Cardiac septum (tissue), 1 donor: Measurements from ENCODE around the gene MACROH2A2. TPM values are rescaled to one million over a fixed set of nuclear protein-coding genes. Genes with fewer than 3 reads are reported as not detected.

ENCODE experiments used
- DNase-seq: peaks from one replicate; pipeline ENCODE4 v3.0.0-alpha.2; 2020; ENCODE audit warnings: low spot score
- intact Hi-C: fragments of 100-400 bp; cut with DNase I; formaldehyde crosslinking; loops from one replicate; pipeline ENCODE4 v1.14.0; 2022
- total RNA-seq: library from RNA; stranded (reverse); fragmentation: NEBNext Ultra II Directional; extraction: Animal tissue kit (Norgen Biotek cat#: 25700); gene quantifications from one replicate; pipeline ENCODE4 v1.2.1, GENCODE V29; 2021
- donor health status: DM: no; HTN: no; CAD: no.

The MACROH2A2 gene
- total RNA-seq, 1 donor from 2014 or later, result 15.3 TPM

DNA sequence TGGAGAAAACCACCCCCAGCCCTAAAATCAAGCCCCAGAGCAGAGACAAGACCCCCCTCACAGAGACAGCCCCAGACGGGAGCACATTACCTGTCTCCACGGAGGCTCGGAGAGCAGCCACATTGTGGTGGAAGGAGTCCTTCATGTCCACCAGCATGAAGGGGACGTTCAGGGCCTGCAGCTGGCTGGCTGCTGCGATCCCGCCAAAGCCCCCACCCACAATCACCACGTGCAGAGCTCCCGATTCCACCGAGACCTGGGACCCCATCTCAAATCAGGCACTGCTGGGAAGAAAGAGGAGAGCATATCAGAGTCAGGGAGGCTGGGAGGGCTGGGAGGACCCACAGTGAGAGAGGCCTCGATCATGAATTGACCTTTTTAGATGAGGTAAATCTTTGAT, 71.2 kb downstream of the MACROH2A2 start:
- intact Hi-C loops, result no loop called here

DNA sequence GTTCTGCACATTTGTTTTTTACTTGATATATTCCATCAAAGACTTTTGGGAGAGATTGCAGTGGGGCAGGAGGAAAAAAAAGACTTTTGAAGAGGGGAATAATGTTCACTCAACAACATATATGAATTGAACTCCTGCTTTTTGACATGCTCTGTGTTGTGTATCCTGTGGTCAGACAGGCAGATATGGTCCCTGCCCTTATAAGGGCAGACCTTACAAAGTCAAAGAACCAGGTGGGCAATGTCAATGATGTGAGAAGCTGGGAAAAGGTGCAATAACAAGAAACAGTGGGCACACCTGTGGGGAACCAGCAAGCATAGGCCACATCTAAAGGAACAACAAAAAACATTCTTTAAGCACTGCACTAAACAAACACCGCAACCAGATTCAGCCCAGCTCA, 71.8 kb downstream of the MACROH2A2 start:
- intact Hi-C loops, result no loop called here

More for the DNA sequence above, 71.2 kb downstream of the MACROH2A2 start:
- DNase-seq, result no peak

DNA sequence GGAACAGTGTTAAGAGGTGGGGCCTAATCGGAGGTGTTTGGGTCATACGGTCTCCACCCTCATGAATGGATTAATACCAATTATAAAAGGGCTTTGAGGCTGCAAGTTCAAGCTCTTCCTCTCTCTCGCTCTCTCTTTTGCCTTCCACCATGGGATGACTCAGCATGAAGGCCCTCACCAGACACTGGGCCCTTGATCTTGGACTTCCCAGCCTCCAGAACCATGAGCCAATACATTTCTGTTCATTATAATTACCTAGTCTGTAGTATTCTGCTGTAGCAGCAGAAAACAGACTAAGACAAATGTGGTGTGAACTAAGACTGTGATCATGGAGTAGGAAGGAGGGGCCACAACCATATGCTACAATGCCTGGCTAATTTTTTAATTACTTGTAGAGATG, 72.3 kb downstream of the MACROH2A2 start:
- intact Hi-C loops, result no loop called here
- no peak for DNase-seq

More for the DNA sequence above, 71.8 kb downstream of the MACROH2A2 start:
- DNase-seq, result no peak

DNA sequence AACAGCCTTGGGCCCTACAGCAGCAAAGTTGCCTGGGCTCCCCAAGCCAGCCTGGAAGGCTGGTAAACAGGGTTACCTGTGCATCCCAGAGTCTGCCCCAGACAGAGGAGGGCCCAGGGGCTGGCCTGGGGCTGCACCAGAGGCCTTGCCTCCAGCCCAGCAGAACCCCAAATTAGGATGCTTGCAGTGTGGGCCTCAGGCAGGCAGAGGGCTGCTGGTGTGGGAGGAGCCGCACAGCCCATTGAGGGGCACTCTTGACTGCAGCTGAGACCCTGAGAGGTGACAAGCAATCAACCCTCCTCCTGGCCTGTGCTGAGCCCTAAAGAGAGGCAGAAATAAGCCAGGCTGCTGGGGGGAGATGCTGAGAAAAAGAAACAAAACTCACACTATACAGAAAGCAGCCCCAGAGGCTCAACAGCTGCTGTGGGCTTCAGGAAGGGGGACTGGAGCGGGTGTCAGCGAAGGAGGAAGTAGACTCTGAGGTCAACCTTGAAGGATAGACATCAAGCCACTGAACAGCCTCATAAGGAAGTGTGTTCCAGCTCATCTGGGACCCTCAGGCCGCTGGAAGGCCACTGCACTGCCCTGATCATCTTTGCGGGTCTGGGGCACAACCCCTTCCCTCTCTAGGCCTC, 73.4 kb downstream of the MACROH2A2 start:
- no peak for DNase-seq
- intact Hi-C loops, result no loop called here

DNA sequence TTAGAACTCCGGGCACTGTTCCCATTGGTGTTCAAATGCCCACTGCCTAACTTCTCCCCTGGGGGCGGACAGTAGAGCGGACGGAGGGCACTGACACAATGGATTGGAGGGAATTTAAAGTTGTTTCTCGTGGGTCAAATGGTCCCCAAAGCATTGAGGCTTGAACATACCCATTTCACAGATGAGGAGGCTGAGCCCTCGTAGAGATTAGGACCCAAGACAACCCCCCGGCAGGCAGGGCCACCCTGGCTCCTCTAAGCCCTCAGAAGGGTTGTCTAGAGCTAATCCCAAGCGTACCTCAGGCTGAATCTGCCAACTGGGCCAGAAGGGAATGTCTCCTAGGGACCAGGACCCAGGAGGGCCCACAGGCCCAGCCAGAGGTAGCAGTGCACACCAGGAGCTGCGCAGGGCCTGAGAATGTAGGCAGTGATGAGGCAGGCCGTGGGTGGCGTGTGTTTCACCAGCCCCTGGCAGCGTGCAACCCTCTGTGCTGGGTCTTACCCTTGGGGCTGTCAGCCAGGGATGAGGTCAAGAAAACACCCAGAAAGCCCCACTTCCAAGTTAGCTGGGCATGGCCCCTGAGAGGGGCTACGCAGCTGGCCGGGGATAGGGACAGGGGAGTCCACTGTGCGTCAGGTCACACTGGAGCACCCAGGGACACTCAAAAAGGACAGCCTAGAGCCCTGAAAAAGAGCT, 74.2 kb downstream of the MACROH2A2 start:
- intact Hi-C loops, result no loop called here
- no peak for DNase-seq

DNA sequence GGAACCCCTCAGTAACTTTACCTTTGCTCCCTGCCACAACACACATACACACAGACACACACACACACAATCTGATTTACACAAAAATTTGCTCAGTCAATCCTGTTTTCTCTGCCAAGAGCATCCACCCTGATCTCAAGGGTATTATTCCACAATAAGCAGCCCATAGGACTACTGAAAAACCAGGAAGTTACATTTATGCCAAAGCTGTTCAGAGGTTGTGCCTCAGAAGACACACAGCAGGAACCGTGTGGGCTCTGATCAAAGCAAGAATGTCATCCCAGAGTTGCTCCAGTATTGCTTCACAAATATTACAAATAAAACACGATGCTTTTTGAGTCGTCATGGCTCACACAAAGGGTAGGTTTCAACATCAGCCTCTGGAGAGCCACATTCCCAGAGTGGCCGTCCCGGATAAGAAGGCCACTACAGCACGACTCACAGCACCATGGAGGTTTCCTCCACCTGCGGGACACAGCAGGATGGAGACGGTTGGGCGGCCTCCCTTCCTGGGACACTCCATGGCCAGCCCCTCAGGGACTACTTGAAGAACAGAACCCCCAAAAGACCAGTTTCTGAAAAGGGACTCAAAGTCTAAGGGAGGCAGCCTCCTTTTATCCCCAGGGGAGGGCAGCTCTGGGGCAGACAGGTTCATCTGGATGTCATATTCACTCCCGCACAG, 78.4 kb downstream of the MACROH2A2 start:
- intact Hi-C loops, result no loop called here
- peak; percentile 74 for DNase-seq

DNA sequence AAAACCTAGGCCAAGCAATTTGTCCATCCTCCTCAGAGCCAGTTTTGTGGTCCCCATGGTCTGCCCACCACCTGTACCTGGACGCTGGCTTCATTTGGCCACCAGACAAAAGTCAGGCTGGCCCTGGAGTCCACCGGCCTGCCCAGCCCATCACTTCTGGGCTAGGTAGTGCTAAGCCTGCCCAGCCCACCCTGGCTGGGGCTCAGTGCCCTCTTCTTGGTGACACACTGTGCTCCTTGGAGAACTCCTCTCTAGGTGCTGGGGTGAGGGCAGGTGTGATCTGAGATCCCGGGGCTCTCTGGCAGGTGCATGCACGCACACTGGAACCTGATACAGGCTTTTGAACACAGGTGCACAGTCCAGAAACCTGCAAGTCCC, 78.9 kb downstream of the MACROH2A2 start:
- DNase-seq, result no peak

DNA sequence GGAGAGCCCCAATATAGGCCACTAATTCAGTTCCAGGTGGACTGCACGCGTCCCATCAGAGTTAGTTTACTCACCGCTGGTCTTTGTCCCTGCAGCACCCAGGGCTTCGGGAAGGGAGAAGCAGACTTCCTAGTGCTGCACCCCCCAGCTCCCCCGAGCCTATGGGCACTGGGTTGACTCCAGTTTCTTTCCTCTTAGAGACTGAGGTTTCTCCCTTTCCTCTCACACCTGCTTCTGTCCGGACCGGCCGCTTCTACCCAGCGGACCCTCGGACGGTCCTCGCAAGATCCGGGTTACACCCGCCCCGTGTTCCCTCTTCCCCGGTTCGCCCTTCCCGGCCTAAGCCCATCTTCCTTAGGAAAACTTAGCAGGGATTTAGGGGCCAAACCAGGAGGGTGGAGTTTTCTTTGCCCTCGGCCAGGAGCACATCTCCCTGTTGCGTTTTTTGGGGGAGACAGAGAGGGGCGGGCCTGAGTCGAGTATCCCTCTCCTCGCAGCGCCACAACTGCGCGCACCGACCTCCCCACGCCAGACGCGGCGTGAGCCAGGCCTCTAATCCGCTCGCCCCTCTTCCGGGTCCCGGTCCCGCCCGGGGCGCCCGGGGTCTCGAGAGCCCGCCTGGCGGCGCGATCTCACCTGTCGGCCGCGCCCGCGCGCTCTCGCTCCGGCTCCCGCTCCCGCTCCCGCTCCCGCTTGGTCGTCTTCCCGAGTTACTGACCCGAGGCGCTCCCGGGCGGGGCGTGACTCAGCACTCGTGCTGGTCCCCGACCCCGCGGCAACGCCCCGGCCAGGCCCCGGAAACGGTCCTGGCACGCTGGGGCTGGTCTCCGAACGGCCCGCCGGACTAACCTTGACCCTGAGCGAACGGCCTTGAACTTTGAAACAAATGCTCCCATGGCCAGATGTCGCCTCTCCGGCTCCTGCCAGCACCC, 79.7 kb downstream of the MACROH2A2 start, which contains the start of gene AIFM2:
Gene AIFM2 (minus strand): TSS at position 728 of the 932 bp plus-strand sequence. CDS start 8,741 bp downstream, outside the sequence.
- intact Hi-C loops, result no loop called here
- peak; percentile 90 for DNase-seq

More for the DNA sequence above, 78.9 kb downstream of the MACROH2A2 start:
- intact Hi-C loops, result no loop called here

DNA sequence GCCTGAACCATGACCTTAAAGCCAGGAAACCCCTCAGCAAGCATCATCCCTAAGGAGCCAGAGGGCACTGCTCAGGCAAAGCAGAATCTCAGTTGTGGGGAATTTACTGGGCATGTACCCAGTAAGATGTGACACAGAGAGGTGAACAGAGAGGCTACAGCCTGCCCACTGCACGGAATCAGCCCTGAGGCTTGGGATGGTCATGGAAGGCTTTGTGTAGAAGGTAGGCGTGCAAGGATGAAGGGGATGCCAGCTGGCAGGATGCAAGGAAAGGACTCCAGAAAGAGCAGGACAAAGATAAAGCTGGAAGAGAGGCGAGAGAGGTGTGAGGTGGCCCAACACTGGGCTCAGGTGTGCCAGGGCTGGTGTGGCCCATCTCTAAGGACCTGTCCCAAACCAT, 82.4 kb downstream of the MACROH2A2 start:
- intact Hi-C loops, result no loop called here
- no peak for DNase-seq

DNA sequence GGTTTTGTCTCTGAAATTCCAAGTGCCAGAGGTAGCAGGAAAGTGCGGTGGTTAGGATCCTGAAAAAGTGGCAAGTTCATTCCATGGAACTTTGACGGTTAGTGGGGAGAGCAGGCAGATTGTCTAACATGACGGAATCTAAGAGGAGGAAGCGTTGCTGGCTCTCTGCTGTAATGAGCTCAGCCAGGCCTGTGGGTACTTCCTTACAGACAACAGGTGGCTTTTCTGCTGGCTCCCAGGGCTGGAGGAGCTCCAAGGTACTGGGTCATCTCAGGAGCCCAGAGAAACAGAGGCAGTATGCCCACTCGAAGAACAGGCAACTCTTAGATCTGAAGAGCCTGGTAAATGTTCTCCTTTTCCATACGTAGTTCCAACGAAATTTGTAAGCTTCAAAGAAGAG, 83.0 kb downstream of the MACROH2A2 start:
- DNase-seq, result no peak
- intact Hi-C loops, result no loop called here

DNA sequence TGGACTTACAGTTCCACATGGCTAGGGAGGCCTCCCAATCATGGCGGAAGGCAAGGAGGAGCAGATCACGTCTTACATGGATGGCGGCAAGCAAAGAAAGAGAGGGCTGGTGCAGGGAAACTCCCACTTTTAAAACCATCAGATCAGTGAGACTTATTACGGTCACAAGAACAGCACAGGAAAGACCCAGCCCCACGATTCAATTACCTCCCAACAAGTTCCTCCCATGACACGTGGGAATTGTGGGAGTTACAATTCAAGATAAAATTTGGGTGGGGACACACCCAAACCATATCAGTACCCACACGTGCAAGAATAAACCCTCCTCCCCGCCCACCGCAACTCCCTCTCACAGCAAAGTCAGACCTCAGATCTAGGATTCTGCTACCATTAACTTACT, 84.5 kb downstream of the MACROH2A2 start:
- intact Hi-C loops, result no loop called here
- no peak for DNase-seq

DNA sequence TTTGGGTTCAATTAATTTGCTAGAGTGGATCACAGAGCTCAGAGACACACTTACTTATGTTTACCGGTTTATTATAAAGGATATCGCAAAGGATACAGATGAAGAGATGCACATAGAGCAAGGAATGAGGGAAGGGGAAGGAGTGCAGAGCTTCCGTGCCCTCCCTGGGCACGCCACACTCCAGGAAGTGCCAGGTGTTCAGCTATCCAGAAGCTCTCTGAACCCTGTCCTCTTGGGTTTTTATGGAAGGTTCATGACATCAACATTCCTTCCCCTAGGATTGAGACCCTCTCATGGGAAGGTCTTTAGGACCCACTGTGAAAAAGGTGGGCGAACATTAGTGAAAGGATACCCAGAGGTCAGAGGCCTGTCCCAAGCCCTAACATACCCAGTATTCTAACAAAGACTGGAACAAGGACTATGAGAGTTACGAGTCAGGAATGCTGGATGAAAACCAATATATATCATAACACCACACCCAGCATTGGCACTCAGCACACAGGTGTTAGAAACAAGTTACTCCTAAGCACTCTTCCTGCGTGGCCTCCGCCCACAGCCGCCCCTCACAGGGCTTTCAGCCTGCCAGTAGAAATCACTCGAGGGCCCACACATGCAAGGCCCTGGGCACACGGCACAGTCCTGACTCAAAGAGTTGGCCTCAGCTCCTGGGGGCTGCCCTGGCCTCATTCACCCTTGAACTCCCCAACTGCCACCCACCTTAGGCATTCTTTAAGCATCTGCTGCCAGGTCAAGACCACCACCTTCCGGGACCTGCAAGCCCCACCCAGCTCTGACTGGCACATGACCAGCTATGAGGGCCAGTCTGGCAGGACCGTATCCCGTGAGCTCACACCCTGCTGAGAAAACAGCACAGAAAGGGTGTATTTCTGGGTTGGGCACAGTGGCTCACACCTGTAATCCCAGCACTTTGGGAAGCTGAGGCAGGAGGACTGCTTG, 85.6 kb downstream of the MACROH2A2 start:
- no peak for DNase-seq
- intact Hi-C loops, result no loop called here

DNA sequence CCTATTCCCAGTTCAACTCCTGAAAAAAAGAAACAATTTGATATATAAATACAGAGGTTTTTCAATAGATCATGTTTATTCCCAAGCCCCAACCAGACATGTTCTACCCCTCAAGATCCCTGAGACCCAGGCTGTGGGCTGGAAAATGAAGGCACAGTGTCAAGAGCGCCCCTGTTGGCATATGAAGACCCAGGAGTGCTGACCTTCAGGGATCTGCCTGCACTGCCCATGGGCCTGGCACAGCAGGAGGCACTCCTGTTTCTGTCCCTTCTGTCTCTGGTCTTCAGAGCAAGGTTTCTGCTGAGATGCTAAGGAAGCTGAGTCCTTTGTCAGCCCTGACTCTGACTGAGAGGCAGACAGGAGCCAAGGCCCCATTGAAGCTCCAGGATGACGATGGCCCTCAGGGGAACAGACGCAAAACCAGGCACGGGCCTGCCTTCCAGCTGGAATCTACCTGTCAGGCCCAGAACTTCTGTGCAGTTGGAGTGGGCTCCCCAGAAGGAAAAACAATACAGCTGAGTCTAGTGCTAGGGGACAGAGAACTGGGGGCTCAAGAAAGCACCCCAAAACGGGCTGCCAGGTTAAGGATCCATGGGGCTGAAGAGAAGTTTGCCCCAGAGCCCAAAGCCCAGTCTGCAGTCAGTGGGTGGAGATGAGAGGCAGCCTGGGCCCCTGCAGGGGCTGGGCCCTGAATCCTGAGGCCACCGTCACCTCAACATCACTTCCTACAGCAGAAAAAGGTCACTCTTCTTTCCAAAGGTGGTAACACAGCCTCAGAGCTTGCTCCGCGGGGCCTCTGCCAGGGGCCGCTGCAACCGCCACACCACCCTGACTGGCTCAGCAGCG, 86.7 kb downstream of the MACROH2A2 start:
- no peak for DNase-seq
- intact Hi-C loops, result no loop called here

DNA sequence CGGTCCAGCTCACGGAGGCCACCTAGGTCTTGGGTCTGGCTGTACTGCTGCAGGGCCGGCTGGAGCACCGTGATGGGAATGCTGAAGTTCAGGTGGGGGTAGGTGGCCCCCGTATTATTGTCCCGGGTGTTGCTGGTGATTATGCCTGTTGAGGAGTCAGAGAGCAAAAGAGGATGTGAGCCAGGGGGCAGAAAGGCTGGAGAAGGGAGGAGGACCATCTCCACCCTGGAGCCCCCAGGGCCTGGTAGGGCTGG, 87.3 kb downstream of the MACROH2A2 start:
- intact Hi-C loops, result no loop called here
- no peak for DNase-seq

DNA sequence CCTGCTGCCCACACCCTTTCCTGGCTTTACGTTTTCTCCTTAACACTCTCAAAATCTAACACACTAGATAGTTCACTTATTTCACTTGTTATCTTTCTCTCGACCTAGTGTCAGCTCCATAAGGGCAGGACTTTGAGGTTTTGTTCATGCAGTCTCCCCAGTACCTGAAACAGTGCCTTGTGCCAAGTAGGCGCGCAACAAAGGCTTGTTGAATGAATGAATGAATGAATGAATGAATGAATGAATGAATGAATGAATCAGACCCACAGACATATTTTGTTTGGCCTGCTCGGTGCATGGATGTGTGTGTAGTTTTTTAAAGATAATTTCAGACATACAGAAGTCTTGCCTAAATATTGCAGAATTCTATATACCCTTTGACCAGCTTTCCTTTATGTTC, 87.7 kb downstream of the MACROH2A2 start:
- DNase-seq, result no peak
- intact Hi-C loops, result no loop called here

DNA sequence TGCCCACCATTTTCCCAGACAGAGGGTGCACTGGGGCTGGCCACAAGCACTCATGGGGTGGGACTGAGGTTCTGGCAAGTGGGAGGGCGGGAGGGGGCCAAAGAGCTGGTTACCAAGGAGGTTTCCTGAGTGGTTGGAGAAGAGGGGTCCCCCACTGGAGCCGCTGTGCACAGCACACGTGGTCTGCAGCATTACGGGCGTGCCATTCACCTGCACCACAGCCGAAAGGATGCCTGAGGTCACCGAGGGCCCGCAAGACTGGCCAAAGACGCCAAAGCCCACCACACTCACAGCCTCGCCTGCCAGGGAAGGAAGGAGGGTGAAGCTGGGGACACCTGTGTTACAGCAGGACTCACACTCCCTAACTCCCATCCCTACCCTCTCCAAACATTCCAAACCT, 89.9 kb downstream of the MACROH2A2 start:
- DNase-seq, result no peak
- intact Hi-C loops, result no loop called here

DNA sequence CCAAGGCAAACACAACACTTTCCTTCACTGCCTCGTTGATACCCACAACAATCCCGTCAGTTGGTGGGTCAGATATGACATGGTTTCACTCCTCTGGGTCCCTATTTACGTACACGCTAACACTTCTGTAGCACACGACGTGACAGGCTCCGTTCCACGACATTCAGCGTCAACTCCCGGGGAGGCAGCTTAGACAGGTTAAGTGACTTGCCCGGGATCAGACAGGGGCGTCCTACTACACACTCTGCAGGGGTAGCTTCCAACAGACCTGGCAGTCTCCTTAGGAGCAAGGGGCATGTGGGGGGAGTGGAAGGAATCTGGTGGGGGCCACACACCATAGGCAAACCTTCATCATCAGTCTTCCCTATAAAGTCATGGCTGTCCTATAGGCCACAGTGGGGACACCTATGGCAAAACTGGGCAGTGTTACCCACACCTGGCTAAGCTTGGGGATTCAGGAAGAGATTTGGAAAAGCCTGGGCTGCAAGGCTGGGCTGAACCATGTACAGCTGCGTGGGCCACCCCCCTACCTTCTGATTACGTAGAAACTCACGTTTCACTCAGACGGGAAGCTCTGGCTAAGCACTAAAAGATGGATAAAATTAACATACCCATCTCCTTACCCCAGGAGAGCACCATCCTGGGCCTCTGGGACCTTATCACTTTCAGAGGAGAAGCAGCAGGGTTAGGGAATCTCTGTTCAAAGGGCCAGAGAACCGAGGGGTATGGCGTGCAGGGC, 91.9 kb downstream of the MACROH2A2 start:
- DNase-seq, result no peak
- intact Hi-C loops, result no loop called here
